Measurements from ENCODE around the gene WDR70. TPM values are rescaled to one million over a fixed set of nuclear protein-coding genes. Genes with fewer than 3 reads are reported as not detected.

Gene WDR70
- total RNA-seq, 2 donors from 2014 or later = 16.2 to 27.1 TPM

DNA sequence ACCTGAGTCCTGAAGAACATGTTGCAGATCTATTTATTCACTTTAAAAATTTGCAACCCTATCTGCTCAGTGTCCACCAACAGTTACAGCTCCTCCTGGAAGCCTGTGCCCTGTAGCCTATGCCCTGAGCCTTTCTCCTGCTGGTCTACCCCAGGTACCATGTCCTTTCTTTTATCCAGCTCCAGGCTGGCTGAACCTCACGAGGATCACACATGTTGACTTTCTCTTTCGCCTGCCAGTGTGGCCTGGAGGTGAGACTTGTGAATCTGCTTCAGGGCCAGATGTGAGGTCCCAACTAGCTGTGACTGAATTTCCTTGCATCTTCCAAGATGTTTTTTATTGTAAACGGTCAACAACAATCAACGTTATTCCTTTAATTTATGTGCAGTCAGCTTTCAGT, 390.0 kb downstream of the WDR70 start:
- no peak overlapping the region for H3K4me3 ChIP-seq
- intact Hi-C loops (cut with DNase I) = no loop called here
- TF ChIP-seq POLR2A (IDR thresholded peaks at IDR 0.05) = no peak
- no peak for TF ChIP-seq POLR2AphosphoS5 (IDR thresholded peaks at IDR 0.05)
- TF ChIP-seq, protein P1, sequence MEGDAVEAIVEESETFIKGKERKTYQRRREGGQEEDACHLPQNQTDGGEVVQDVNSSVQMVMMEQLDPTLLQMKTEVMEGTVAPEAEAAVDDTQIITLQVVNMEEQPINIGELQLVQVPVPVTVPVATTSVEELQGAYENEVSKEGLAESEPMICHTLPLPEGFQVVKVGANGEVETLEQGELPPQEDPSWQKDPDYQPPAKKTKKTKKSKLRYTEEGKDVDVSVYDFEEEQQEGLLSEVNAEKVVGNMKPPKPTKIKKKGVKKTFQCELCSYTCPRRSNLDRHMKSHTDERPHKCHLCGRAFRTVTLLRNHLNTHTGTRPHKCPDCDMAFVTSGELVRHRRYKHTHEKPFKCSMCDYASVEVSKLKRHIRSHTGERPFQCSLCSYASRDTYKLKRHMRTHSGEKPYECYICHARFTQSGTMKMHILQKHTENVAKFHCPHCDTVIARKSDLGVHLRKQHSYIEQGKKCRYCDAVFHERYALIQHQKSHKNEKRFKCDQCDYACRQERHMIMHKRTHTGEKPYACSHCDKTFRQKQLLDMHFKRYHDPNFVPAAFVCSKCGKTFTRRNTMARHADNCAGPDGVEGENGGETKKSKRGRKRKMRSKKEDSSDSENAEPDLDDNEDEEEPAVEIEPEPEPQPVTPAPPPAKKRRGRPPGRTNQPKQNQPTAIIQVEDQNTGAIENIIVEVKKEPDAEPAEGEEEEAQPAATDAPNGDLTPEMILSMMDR (IDR thresholded peaks at IDR 0.05) = no peak
- no peaks in the 10 kb centered on the region for H3K36me3 ChIP-seq
- DNase-seq (ENCODE audit: low spot score) = no peak
- 73% methylated on average over 4 of the region's 4 CpGs for WGBS
- no peak overlapping the region for H3K27ac ChIP-seq
- no peaks in the 10 kb centered on the region for H3K4me1 ChIP-seq (replicated peaks)
- no peaks in the 10 kb centered on the region for H3K27me3 ChIP-seq (replicated peaks; ENCODE audit: insufficient read depth)
- H3K9me3 ChIP-seq = no peaks in the 10 kb centered on the region

DNA sequence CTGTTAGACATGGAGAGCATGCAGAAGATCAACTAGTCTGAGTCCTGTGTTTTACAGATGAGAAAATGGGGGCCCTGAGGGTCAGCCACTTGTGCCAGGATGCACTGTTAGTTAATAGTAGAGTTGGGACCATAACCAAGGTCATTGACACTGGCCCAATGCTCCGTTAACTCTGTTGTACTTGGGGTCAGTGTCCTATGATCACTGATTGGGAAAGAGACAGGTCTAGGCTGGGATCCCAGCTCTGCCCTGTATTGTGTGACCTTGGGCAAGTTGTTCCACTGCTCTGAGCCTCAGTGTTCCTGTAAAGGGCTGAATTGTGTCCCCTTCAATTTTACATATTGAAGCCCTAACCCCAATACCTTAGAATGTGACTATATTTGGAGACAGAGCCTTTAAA, 390.7 kb downstream of the WDR70 start:
- no peaks in the 10 kb centered on the region for H3K36me3 ChIP-seq
- DNase-seq (ENCODE audit: low spot score) = no peak
- no peak for TF ChIP-seq POLR2AphosphoS5 (IDR thresholded peaks at IDR 0.05)
- TF ChIP-seq, protein P1 (IDR thresholded peaks at IDR 0.05) = no peak
- no peak for TF ChIP-seq POLR2A (IDR thresholded peaks at IDR 0.05)
- no peaks in the 10 kb centered on the region for H3K9me3 ChIP-seq
- no peak overlapping the region for H3K27ac ChIP-seq
- no peaks in the 10 kb centered on the region for H3K4me1 ChIP-seq (replicated peaks)
- intact Hi-C loops (cut with DNase I) = no loop called here
- 93% methylated on average over 1 of the region's 1 CpG for WGBS
- no peak overlapping the region for H3K4me3 ChIP-seq
- H3K27me3 ChIP-seq (replicated peaks; ENCODE audit: insufficient read depth) = no peaks in the 10 kb centered on the region

DNA sequence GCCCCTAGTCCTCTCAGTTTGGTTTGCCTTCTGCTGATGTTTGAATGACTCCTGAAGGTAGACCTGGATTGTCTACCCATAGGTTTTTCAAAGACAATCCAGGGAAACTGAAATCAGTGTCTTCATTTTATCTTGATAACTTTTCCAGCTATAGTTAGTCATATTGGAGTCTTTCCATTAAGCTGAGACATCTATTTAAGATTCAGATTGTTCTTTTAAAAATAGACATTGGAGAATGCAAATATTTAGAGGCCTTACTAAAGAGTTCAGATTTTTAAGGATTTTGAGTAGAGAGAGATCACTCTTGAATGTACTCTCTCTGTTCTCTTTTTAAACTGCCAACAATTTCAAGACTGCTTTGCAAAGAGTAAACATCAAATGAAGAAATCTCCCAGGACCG, 391.7 kb downstream of the WDR70 start:
- intact Hi-C loops (cut with DNase I) = no loop called here
- no peaks in the 10 kb centered on the region for H3K9me3 ChIP-seq
- WGBS = 24% methylated on average over 1 of the region's 1 CpG
- no peak for DNase-seq (ENCODE audit: low spot score)
- no peaks in the 10 kb centered on the region for H3K4me1 ChIP-seq (replicated peaks)
- no peaks in the 10 kb centered on the region for H3K36me3 ChIP-seq
- H3K27me3 ChIP-seq (replicated peaks; ENCODE audit: insufficient read depth) = no peaks in the 10 kb centered on the region
- H3K27ac ChIP-seq = no peak overlapping the region
- H3K4me3 ChIP-seq = no peak overlapping the region
- no peak for TF ChIP-seq POLR2A (IDR thresholded peaks at IDR 0.05)
- TF ChIP-seq POLR2AphosphoS5 (IDR thresholded peaks at IDR 0.05) = no peak
- TF ChIP-seq, protein P1 (IDR thresholded peaks at IDR 0.05) = no peak

DNA sequence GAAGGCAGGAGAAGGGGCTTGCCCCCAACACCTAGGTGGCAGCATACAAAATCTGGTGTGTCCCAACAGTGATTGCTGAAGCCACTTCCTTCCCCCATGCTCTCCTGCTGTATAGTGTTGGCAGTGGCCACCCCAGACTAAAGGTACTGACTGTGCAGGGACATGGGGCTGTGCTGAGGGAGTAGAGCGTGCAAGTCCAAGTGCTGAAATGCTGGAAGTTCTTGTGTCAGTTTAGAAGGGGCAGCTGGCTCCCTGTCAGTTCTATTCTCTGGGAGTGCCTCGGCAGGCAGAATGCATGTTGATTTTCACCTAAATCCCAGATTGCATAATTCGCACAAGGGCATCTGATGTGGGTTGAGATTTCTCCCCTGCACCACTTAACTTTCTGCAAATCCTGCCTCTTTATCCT, 392.1 kb downstream of the WDR70 start:
- no peaks in the 10 kb centered on the region for H3K36me3 ChIP-seq
- H3K27ac ChIP-seq = no peak overlapping the region
- no peak for TF ChIP-seq POLR2AphosphoS5 (IDR thresholded peaks at IDR 0.05)
- TF ChIP-seq, protein P1 (IDR thresholded peaks at IDR 0.05) = no peak
- TF ChIP-seq POLR2A (IDR thresholded peaks at IDR 0.05) = no peak
- no peaks in the 10 kb centered on the region for H3K9me3 ChIP-seq
- 71% methylated on average over 3 of the region's 3 CpGs for WGBS
- DNase-seq (ENCODE audit: low spot score) = no peak
- no peaks in the 10 kb centered on the region for H3K4me1 ChIP-seq (replicated peaks)
- intact Hi-C loops (cut with DNase I) = no loop called here
- no peak overlapping the region for H3K4me3 ChIP-seq
- no peaks in the 10 kb centered on the region for H3K27me3 ChIP-seq (replicated peaks; ENCODE audit: insufficient read depth)

DNA sequence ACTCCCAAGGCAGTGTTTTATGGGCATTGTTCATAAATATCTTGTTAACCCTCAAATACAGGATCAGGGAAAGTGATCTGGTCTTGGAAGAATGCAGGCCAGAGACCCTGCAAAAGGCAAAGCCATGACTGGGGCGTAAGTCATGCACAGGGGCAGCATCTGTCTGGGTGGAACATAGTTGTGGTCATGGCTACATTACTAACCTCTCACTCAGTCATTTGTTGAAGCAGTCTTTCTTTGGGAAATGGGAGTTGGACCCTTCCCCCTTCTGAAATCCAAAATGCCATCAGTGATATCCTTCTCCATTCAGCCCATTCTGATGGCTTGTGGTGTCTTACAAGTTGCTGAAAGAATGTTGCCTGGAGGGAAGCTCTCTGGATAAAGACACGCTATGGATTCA, 392.6 kb downstream of the WDR70 start:
- no peaks in the 10 kb centered on the region for H3K9me3 ChIP-seq
- H3K27ac ChIP-seq = no peak overlapping the region
- H3K4me3 ChIP-seq = no peak overlapping the region
- no peaks in the 10 kb centered on the region for H3K36me3 ChIP-seq
- WGBS = 65% methylated on average over 2 of the region's 2 CpGs
- H3K27me3 ChIP-seq (replicated peaks; ENCODE audit: insufficient read depth) = no peaks in the 10 kb centered on the region
- DNase-seq (ENCODE audit: low spot score) = no peak
- TF ChIP-seq POLR2AphosphoS5 (IDR thresholded peaks at IDR 0.05) (no peak), POLR2A (IDR thresholded peaks at IDR 0.05) (no peak)
- TF ChIP-seq, protein P1 (IDR thresholded peaks at IDR 0.05) = no peak
- intact Hi-C loops (cut with DNase I) = no loop called here
- H3K4me1 ChIP-seq (replicated peaks) = no peaks in the 10 kb centered on the region

All from prostate gland (tissue), 2 donors.